ENCODE measurements around the gene GBF1.

- TF ChIP-seq POLR2AphosphoS2 (IDR thresholded peaks at IDR 0.05; ENCODE audit: low read depth, low read length): no peak
- TF ChIP-seq RB1 (IDR thresholded peaks at IDR 0.05; ENCODE audit: borderline replicate concordance): no peak
- TF ChIP-seq FOS (IDR thresholded peaks at IDR 0.05; ENCODE audit: borderline replicate concordance, extremely low read depth, insufficient read length): no peak
- no peak for TF ChIP-seq EGR1 (IDR thresholded peaks at IDR 0.05; ENCODE audit: borderline replicate concordance in 1 of 2, low read depth in 2 of 2, low read length in 2 of 2)
- TF ChIP-seq CTCF (IDR thresholded peaks at IDR 0.05 in 2 of 3, conservative IDR thresholded peaks at IDR 0.05 in 1 of 3; ENCODE audit: control insufficient read depth in 2 of 3, extremely low read depth in 1 of 3, insufficient read depth in 1 of 3, low read depth in 3 of 3, low read length in 3 of 3): no peak
- no peak for TF ChIP-seq POLR2A (IDR thresholded peaks at IDR 0.05; ENCODE audit: low read depth, low read length)
- TF ChIP-seq MAX (IDR thresholded peaks at IDR 0.05; ENCODE audit: low read depth, low read length): no peak
- no peak for TF ChIP-seq HDGF (IDR thresholded peaks at IDR 0.05)
Measured at GRCh38 chr10:102401342-102401654, 156.0 kb downstream of the GBF1 start.

All from GM12878 (cell line).